ENCODE measurements around the gene DPP6.

- TF ChIP-seq POLR2A (IDR thresholded peaks at IDR 0.05): no peak
- no peak for TF ChIP-seq EP300 (IDR thresholded peaks at IDR 0.05)
- no peak for TF ChIP-seq CTCF (IDR thresholded peaks at IDR 0.05)
These were observed 691.0 kb downstream of the DPP6 start for GRCh38 chr7:154743206-154743605.

All from tibial nerve (tissue), 4 donors.